ENCODE results near the gene CSNK1G2. TPM values are rescaled to one million over a fixed set of nuclear protein-coding genes. Genes with fewer than 3 reads are reported as not detected.

CSNK1G2 gene
- total RNA-seq, 4 donors from 2014 or later: 47.2 to 67.6 (median 60.8) TPM

GRCh38 chr19:1944916-1945561 lies 4.1 kb downstream of the CSNK1G2 start:
- intact Hi-C loops (cut with DNase I): loop anchor here (5.0 kb wide), 1 partner anchor 67 kb away; no protein-coding TSS in a partner anchor
- H3K36me3 ChIP-seq: no peaks in the 10 kb centered on the region
- peaks cover 19% of the 10 kb centered on the region in 2 donors for H3K4me1 ChIP-seq
- 91 to 95% methylated on average over 8 to 18 of the region's 30 CpGs for WGBS, 2 donors
- no peak for DNase-seq
- H3K27me3 ChIP-seq: no peaks in the 10 kb centered on the region
- H3K4me3 ChIP-seq (replicated peaks in 1 of 3): no peak overlapping the region
- TF ChIP-seq CTCF (IDR thresholded peaks at IDR 0.05) (no peak), POLR2A (IDR thresholded peaks at IDR 0.05) (no peak)
- no peak overlapping the region for H3K27ac ChIP-seq
- H3K9me3 ChIP-seq: no peaks in the 10 kb centered on the region

- peaks cover 17 to 19% of the 10 kb centered on the region in 2 donors for H3K4me1 ChIP-seq
- no peak overlapping the region for H3K27ac ChIP-seq
- H3K27me3 ChIP-seq: no peaks in the 10 kb centered on the region
- H3K36me3 ChIP-seq: no peaks in the 10 kb centered on the region
- peak in 5 of 6 experiments; percentile 13 to 47 (median 21) for TF ChIP-seq CTCF (IDR thresholded peaks at IDR 0.05)
- TF ChIP-seq POLR2A (IDR thresholded peaks at IDR 0.05): no peak
- intact Hi-C loops (cut with DNase I): loop anchor here (5.0 kb wide), 1 partner anchor 66 kb away; no protein-coding TSS in a partner anchor
- H3K9me3 ChIP-seq: no peaks in the 10 kb centered on the region
- peak in 1 of 2 donors; percentile 26 for DNase-seq
- H3K4me3 ChIP-seq (replicated peaks in 1 of 3): no peak overlapping the region
- WGBS, 2 donors: 83% methylated on average over 17 to 18 of the region's 18 CpGs
Measured at GRCh38 chr19:1945899-1946298, 4.9 kb downstream of the CSNK1G2 start.

- 92% methylated on average over 11 to 24 of the region's 34 CpGs for WGBS, 2 donors
- Histone ChIP-seq H3K36me3 (no peaks in the 10 kb centered on the region), H3K27me3 (no peaks in the 10 kb centered on the region), H3K9me3 (no peaks in the 10 kb centered on the region), H3K4me1 (peaks cover 12 to 13% of the 10 kb centered on the region in 2 donors), H3K4me3 (replicated peaks in 1 of 3) (no peak overlapping the region), H3K27ac (no peak overlapping the region)
- no peak for DNase-seq
- intact Hi-C loops (cut with DNase I): loop anchor here (5.0 kb wide), 1 partner anchor 65 kb away; no protein-coding TSS in a partner anchor
- no peak for TF ChIP-seq POLR2A (IDR thresholded peaks at IDR 0.05)
- TF ChIP-seq CTCF (IDR thresholded peaks at IDR 0.05): no peak
Measured at GRCh38 chr19:1947651-1948209, 6.8 kb downstream of the CSNK1G2 start.

- H3K4me3 ChIP-seq (replicated peaks in 1 of 3): no peak overlapping the region
- no peaks in the 10 kb centered on the region for H3K27me3 ChIP-seq
- peaks cover under 1 to 3% of the 10 kb centered on the region in 2 donors for H3K4me1 ChIP-seq
- intact Hi-C loops (cut with DNase I): loop anchor here (5.0 kb wide), 1 partner anchor 63 kb away; no protein-coding TSS in a partner anchor
- no peak for TF ChIP-seq CTCF (IDR thresholded peaks at IDR 0.05)
- no peak for TF ChIP-seq POLR2A (IDR thresholded peaks at IDR 0.05)
- H3K27ac ChIP-seq: no peak overlapping the region
- H3K9me3 ChIP-seq: no peaks in the 10 kb centered on the region
- H3K36me3 ChIP-seq: no peaks in the 10 kb centered on the region
- WGBS, 2 donors: 93 to 96% methylated on average over 37 to 44 of the region's 44 CpGs
- DNase-seq: no peak
Measured at GRCh38 chr19:1949304-1950101, 8.5 kb downstream of the CSNK1G2 start.

All from thyroid gland (tissue), 4 donors.